Measurements from ENCODE around the gene PDIK1L.
A peak's percentile ranks its signal among the peaks of the same experiment; 100 is the strongest.

Gene PDIK1L

DNA sequence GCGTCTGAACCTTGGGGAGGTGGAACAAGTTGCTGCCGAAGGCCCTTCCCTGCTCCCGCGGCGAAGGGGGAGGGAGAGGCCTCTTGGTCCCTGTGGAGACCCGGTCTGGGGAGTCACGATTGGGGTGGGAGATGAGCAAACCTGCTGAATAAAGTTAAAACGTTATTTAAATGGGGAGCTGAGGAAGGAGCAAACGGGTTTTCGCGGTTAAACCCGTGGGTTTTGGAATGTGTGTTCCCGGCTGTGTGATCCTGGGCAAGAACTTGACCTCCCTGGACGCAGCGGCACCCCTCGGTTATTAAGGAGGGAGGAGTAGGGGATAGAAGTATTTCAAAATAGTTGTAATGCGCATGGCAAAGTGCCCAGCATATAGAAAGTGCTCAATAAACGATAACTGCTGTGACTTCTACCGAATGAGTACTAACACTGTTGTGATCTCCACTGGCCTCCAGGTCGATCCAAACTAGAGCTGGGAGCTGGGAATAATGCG lies 50.6 kb downstream of the PDIK1L start:
- TF ChIP-seq, protein P1, sequence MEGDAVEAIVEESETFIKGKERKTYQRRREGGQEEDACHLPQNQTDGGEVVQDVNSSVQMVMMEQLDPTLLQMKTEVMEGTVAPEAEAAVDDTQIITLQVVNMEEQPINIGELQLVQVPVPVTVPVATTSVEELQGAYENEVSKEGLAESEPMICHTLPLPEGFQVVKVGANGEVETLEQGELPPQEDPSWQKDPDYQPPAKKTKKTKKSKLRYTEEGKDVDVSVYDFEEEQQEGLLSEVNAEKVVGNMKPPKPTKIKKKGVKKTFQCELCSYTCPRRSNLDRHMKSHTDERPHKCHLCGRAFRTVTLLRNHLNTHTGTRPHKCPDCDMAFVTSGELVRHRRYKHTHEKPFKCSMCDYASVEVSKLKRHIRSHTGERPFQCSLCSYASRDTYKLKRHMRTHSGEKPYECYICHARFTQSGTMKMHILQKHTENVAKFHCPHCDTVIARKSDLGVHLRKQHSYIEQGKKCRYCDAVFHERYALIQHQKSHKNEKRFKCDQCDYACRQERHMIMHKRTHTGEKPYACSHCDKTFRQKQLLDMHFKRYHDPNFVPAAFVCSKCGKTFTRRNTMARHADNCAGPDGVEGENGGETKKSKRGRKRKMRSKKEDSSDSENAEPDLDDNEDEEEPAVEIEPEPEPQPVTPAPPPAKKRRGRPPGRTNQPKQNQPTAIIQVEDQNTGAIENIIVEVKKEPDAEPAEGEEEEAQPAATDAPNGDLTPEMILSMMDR (IDR thresholded peaks at IDR 0.05; ENCODE audit: insufficient read depth, missing control alignments): no peak
- DNase-seq (ENCODE audit: insufficient read length, low spot score) (no peak), FAIRE-seq (no peak)

DNA sequence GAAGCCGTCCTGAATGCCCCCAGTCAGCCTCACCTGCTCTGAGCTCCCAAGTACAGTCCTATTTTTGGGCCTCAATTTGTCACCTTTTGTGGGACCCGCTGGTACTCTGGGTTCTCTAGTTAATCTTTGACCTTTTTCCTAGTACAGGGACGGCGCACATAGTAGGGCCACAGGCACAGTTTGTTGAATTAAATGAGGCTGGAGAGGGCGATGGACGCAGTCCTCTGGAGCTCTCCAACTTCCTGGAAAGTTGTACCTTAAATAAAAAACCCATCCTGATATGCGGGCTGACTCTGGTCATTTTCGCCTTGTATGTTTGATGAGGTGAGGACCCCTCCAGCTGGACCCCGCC lies 52.0 kb downstream of the PDIK1L start:
- FAIRE-seq (no peak), DNase-seq (ENCODE audit: insufficient read length, low spot score) (no peak)
- TF ChIP-seq, protein P1 (IDR thresholded peaks at IDR 0.05; ENCODE audit: insufficient read depth, missing control alignments): no peak

DNA sequence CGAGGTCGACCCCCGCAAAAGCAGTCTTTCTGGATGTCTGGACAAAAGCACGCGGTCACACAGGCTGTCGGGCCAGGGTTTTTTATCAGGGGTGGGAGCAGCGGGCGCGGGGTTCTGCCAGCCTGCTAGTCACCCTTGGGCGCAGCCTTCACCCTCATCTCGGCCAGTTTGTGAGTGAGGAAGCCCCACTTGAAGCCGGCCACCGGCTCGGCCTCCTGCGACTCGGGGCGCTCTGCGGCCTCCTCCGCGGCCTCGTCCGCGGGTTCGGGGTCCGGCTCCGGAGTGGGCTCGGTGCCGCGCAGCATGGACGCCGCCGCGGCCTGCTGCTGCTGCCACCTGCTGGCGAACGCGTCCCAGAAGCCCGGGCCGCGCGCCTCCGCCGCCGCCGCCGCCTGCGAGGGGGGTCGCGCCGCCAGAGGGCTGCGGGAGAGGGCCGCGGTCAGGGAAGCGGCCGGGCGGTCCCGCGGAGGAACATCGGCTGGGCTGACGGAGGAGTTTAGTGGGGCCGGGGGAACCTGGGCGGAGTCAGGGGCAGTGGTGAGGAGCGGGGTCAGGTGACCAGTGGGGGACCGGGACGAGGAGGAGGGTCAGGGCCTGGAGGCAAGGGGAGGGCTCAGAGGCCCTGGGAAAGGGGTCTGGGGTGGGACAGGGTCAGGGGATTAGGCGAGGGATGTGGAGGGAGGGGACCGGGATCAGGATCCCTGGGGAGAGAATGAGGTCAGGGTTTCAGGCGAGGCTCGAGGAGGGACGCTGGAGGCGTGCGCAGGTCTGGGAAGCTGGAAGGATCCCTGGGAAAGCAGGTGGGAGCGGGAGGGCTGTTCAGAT lies 52.6 kb downstream of the PDIK1L start:
- TF ChIP-seq, protein P1 (IDR thresholded peaks at IDR 0.05; ENCODE audit: insufficient read depth, missing control alignments): peak; percentile 66
- no peak for DNase-seq (ENCODE audit: insufficient read length, low spot score)
- FAIRE-seq: no peak

DNA sequence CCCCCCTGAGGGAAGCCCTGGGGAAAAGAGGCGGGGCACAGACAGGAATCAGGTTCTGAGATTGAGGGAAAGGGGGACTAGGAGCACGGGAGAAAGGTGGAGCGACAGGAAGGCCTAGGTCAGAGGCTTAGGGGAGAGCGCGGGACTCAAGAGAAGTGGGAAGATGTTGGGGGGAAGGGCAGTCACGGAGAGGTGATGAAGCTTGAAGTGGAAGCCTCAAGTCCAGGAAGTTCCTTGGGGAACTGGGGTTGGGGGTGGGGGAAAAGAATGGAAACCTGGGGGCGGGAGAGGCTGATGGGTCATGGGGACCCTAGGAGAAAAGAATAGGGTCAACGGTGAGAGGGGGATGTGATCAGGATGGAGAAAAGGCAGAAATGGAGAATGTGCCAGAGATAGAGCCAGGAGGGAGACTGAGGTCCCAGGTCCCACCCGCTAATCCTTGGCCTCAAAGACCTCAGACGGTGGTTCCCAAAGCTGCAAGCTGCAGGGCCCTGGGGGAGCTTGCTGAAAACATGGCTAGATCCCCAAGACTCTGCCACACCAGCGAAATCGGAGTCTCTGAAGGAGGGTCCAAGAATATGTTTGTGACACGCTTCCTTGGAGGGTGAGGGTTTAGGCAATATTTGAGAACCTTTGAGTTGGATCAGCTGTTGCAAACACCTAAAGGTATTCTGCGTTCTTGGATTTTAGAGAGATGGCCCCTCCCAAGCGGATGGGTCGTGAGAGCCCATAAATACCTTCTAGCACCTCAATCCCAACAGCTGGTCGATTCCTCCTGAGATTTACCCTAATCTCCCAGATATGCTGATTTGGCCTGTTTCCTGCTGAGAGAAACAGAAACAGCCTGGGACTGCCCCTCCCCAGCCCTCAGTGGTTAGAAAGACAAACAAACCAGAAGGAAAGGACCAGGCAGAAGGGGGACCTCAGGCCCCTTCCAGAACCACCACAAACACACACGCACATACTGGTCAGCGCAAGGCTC lies 53.5 kb downstream of the PDIK1L start:
- no peak for FAIRE-seq

DNA sequence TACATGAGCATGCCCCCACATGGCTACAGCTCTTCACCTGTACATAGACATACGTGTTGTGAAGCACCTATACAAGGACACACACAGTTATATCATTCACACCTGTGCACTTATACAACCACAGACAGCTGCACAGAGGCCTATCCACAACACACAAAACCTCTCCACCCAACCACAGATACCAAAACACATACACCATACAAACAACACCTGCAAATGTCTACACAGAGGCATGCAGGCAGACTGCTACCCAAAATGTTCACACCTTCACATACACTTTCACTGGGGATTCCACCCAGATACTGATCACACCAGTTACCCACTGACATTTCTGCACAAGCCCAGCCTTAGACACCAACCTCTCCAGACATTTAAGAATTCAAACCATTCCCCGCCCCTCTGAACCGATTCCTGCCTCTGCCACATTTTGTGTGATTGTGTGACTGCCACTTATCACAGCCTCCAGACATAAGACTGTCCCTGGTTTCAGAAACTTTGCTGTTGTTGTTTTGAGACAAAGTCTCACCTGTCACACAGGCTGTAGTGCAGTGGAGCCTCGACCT lies 55.2 kb downstream of the PDIK1L start:
- DNase-seq (ENCODE audit: insufficient read length, low spot score) (no peak), FAIRE-seq (no peak)
- TF ChIP-seq, protein P1 (IDR thresholded peaks at IDR 0.05; ENCODE audit: insufficient read depth, missing control alignments): no peak

More for the DNA sequence above, 53.5 kb downstream of the PDIK1L start:
- TF ChIP-seq, protein P1 (IDR thresholded peaks at IDR 0.05; ENCODE audit: insufficient read depth, missing control alignments): no peak
- DNase-seq (ENCODE audit: insufficient read length, low spot score): no peak

DNA sequence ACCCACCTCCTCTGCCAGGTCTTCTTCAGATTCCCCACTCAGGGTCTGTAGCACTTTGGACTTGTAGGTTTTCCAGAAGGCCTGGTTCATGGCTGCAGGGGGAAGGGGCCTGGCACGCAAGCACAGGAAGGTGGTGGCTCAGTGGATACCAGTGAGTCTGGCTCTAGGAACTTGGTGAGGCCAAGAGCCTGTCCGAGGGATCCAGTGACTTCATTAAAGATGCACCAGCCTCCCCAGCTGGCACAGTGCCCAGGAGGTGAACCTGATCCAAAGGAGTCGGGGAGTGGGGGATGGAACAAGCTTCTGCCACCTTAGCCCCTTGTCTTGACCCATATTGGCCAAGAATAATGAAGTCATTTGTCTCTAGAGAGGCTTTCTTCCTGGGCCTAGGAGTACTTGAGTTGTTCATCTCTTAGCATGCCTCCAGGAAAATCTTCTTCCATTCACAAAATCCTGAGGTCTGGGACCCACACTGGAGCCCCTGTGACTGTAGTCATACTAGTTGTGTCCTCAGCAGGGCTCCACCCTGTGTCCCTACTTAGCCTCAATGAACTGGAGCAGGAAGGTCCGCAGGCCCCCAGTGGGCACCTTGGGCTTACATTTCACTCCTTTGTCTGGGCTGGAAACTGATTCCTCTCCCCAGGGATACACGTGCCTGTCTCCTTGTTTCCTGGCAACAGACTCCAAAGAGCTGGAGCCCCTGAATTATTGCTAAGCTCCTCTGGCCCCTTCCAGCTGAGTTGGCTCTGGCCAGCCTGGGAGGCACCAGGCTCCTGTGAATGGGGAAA lies 57.0 kb downstream of the PDIK1L start, which contains the start of gene C1orf232:
TSS of gene C1orf232 (minus strand) at position 554 of the 788 bp plus-strand sequence. CDS start at position 90, 464 bp downstream.
- DNase-seq (ENCODE audit: insufficient read length, low spot score) (no peak), FAIRE-seq (no peak)
- TF ChIP-seq, protein P1 (IDR thresholded peaks at IDR 0.05; ENCODE audit: insufficient read depth, missing control alignments): no peak
